CD4-positive, alpha-beta T cell treated with Interleukin-21 for 1 hour (primary cell): ENCODE data around the gene STARD8.
A peak's percentile ranks its signal among the peaks of the same experiment; 100 is the strongest.
"Not testable (repeated sequence)": the region's sequence is repeated elsewhere in the genome, so short reads cannot be mapped to it uniquely, and the experiment has no call there.

Source experiments
- DNase-seq: peaks from one replicate; pipeline ENCODE4 v3.0.0-alpha.2; 2020

STARD8 gene

DNA sequence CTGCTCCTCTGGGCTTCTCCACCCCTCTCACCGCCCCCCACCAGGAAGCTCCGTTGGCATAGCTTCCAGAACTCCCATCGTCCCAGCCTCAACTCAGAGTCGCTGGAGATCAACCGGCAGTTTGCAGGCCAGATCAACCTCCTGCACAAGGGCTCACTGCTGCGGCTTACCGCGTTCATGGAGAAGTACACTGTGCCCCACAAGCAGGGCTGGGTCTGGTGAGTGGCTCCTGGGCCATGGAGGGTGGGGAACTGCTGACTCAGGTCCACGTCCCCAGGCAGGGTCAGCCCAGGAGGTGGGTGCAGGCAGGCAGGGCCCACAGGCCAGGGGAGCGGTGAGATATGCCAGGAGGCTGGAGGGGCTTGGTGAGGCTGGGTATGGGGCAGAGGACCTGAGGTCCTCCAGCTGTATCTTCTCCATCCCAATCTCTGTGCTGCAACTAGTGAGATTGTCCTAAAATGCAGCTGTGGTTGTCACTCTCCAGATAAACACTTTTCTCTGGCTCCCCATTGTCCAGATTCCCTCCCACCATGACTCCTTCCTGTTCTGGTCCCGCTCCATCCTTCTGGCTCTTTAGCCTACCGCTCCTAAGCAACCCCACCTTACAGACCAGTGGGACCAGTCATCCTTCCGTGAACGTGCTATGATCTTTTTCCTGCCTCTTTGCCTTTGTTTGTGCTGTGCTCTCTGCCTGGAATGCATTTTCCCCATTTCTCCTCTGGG, 71.9 kb downstream of the STARD8 start:
- no peak for DNase-seq

- no peak for DNase-seq
Measured at GRCh38 chrX:68719904-68720614, 72.6 kb downstream of the STARD8 start.

- DNase-seq, result no peak
Measured at GRCh38 chrX:68720851-68721250, 73.4 kb downstream of the STARD8 start.

DNA sequence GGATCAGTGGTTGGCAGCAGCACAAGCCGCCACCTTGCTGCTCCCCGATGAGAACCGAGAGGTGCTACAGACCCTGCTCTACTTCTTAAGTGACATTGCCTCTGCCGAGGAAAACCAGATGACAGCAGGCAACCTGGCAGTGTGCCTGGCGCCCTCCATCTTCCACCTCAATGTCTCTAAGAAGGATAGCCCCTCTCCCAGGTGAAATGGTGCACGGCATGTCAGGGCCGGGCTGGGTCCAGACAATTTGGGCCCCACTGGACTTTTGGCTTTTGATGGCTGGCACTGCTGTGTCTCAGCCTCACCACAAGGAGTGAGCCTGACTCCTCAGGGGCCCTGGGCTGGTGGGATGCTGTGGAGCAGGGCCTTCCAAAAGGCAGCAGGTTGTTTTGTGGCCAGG, 74.1 kb downstream of the STARD8 start:
- no peak for DNase-seq

GRCh38 chrX:68721991-68722860, 74.8 kb downstream of the STARD8 start:
- no peak for DNase-seq

- no peak for DNase-seq
Measured at GRCh38 chrX:68723491-68724155, 76.2 kb downstream of the STARD8 start.

GRCh38 chrX:68724531-68725020, 77.1 kb downstream of the STARD8 start:
- DNase-seq, result no peak

GRCh38 chrX:68725756-68726365, 78.4 kb downstream of the STARD8 start:
- DNase-seq, result no peak

DNA sequence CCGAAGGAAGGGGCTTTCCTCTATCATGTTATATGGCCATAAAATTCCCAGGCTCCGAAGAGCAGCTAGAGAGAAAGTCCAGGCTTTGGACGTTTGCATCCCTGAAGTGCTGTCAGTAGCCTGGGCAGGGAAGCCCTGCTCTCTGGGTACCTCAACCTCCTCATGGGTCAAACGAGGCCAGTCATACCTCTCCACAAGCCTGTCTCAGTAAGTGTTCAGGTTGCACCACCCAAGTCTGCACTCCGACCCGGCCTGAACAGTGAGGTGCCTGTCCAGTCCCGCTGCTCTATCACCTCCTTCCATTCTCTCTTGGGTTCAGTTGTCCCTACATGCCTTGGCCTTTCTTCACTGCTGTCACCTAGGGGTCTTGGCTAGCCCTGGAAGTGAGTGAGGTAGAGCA, 78.9 kb downstream of the STARD8 start:
- DNase-seq, result no peak

DNA sequence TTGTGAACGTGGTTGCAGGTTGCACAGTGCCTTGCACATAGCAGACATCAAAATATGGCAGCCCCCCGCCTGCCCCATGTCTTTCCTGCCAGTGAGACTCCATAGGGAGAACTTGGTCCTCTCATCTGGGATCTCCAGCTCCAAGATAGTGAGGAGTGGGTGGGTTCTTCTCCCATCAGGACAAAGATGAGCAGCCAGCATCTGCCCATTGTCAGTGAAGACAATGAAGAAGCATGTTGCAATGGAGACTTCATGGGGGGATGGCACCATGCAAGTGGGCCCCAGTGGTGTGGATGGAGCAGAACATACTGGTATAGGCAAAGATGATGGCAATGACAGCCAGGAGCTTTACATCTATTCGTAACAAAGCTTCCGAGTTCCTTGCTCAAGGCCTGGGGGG, 80.2 kb downstream of the STARD8 start:
- DNase-seq, result no peak

DNA sequence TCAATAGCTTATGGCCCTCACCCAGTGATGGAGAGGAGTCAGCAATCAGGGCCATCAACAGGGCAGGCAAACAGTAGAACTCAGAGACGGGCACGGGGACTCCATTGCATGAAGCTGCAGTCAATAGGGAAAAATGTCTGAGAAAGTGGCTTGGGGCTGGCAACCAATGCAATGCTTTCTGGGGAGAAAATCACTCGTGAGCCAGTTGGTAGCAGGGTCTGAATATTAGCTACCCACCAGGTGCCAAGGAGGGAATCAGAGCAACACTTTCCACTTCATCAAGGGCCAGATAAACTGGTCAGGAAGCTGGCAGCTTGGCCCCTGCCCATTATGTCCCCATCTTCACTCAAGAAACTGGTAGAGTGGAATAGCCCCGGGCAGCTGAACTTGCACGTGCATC, 80.7 kb downstream of the STARD8 start:
- no peak for DNase-seq

GRCh38 chrX:68731254-68731653, 83.8 kb downstream of the STARD8 start:
- no peak for DNase-seq

GRCh38 chrX:68732906-68733493, 85.5 kb downstream of the STARD8 start:
- DNase-seq, result peak; percentile 59

GRCh38 chrX:68735266-68735665, 87.8 kb downstream of the STARD8 start:
- no peak for DNase-seq

GRCh38 chrX:68741864-68742263, 94.4 kb downstream of the STARD8 start:
- not testable (repeated sequence) for DNase-seq

GRCh38 chrX:68743754-68744153, 96.3 kb downstream of the STARD8 start:
- no peak for DNase-seq

DNA sequence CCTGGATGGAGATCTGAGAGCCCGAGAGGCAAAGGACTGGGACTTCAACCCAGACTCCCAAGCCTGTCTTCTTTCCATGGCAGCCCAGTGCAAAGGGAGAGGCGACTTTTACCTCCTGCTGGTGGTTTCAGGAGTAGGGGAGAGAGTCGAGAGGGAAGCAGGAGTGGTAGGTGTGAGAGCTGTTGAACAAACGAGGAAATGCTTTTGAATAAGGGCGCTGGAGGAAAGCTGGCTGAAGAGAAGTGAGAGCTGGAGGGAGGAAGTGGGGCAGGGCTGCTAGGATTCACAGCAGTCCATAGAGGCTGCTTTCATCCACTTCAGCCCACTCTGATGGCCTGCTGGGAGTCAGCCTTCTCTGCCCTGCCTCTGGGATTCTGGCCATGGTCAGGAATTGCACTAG, 99.5 kb downstream of the STARD8 start:
- no peak for DNase-seq

DNA sequence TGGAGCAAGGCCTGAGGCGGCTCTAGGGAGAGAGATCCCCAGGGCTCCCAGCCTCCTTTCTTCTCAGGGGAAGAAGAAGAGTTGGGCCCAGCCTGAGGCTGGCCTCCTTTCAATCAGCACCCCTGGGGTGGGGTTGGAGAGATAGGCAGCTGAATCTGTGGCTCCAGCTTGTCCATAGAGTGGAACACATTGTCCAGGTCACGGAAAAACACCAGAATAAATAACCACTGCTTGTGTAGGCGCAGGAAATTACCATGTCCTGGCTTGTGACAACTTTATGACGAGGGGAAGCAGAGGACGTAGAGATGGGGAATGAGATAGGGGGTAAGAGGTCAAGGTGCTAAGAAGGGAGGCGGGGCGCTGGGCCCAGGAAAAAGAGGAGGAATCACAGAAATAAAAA, 100.6 kb downstream of the STARD8 start:
- DNase-seq, result no peak

- DNase-seq, result no peak
Measured at GRCh38 chrX:68749426-68749825, 102.0 kb downstream of the STARD8 start.

DNA sequence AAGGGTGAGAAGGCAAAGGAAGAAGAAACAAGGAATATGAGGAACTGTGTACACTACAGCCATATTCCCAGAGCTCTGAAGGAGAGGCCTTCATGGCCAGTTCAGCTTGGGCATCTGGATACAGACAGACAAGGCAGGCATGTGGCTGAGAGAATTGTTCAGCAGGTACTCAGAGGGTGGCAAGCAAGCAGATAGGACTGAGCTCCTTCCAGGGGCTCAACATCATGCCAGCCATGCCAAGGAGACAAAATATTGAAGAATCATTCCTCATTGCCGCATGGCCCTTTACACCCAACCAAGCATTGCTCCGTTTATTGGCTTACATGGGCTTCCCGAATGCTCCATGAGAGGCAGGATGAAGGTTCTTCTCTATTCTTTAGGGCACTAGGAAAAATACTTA, 102.8 kb downstream of the STARD8 start:
- DNase-seq, result no peak

DNA sequence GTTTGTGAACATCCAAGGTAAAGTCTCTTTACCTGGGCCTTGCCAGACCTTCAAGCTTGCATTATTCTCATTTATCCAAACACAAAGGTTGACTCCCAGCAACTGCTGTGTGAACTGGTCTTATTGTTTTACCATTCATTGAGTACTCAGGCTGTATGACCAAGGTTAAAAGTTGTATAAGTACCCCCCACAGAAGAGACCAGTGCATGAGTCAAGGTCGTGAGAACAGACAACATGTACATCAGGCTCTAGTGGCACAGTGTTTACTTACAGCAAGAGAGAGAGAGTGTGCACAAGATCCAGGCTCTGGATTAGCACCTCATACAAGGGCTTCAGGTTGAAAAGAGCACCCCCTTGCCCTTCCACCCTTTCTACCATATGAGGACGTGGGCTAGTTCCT, 103.9 kb downstream of the STARD8 start:
- no peak for DNase-seq

- no peak for DNase-seq
Measured at GRCh38 chrX:68753218-68753617, 105.8 kb downstream of the STARD8 start.
